ENCODE data around the gene DHX16. TPM values are rescaled to one million over a fixed set of nuclear protein-coding genes. Genes with fewer than 3 reads are reported as not detected.

Gene DHX16
- polyA plus RNA-seq, 1 donor (not counting 4 experiments of a cell fraction or from before 2014, with no cell fraction given), result 34.2 TPM

GRCh38 chr6:30711758-30712380 lies 39.1 kb upstream of the DHX16 start:
- Histone ChIP-seq H3K36me3 (ENCODE audit: control insufficient read depth in 2 of 2, extremely low read depth in 1 of 2, insufficient read depth in 2 of 2, low read length in 2 of 2) (peaks cover 15 to 25% of the 10 kb centered on the region in 2 experiments), H3K27ac (ENCODE audit: control insufficient read depth, insufficient read depth, low read length) (no peak overlapping the region), H3K9me3 (ENCODE audit: control insufficient read depth, low read depth, low read length) (no peaks in the 10 kb centered on the region), H3K9me1 (ENCODE audit: control insufficient read depth, extremely low read depth, insufficient read depth, low read length) (no peaks in the 10 kb centered on the region), H3K27me3 (ENCODE audit: control insufficient read depth, extremely low read depth, insufficient read depth, low read length) (no peaks in the 10 kb centered on the region), H3K9ac (ENCODE audit: control insufficient read depth, extremely low read depth, insufficient read depth, low read length) (no peak overlapping the region), H3K4me2 (ENCODE audit: control insufficient read depth, extremely low read depth, insufficient read depth, low read depth, low read length) (no peak overlapping the region), H4K20me1 (ENCODE audit: control insufficient read depth, extremely low read depth, insufficient read depth, low read length) (no peaks in the 10 kb centered on the region), H3K79me2 (ENCODE audit: control insufficient read depth, insufficient read depth, low read length) (peaks cover 4% of the 10 kb centered on the region), H2AFZ (ENCODE audit: control insufficient read depth, low read length) (no peak overlapping the region), H3K4me3 (ENCODE audit: control insufficient read depth in 2 of 3, extremely low read depth in 1 of 3, insufficient read depth in 2 of 3, low read depth in 1 of 3, low read length in 3 of 3) (no peak overlapping the region), H3K4me1 (ENCODE audit: control insufficient read depth, extremely low read depth, insufficient read depth, low read length) (peaks cover 15% of the 10 kb centered on the region)
- no peak for TF ChIP-seq EZH2 (IDR thresholded peaks at IDR 0.05; ENCODE audit: low read length)
- TF ChIP-seq, protein P1, sequence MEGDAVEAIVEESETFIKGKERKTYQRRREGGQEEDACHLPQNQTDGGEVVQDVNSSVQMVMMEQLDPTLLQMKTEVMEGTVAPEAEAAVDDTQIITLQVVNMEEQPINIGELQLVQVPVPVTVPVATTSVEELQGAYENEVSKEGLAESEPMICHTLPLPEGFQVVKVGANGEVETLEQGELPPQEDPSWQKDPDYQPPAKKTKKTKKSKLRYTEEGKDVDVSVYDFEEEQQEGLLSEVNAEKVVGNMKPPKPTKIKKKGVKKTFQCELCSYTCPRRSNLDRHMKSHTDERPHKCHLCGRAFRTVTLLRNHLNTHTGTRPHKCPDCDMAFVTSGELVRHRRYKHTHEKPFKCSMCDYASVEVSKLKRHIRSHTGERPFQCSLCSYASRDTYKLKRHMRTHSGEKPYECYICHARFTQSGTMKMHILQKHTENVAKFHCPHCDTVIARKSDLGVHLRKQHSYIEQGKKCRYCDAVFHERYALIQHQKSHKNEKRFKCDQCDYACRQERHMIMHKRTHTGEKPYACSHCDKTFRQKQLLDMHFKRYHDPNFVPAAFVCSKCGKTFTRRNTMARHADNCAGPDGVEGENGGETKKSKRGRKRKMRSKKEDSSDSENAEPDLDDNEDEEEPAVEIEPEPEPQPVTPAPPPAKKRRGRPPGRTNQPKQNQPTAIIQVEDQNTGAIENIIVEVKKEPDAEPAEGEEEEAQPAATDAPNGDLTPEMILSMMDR (optimal IDR thresholded peaks at IDR 0.05 in 1 of 3, IDR thresholded peaks at IDR 0.05 in 1 of 3, conservative IDR thresholded peaks at IDR 0.05 in 1 of 3; ENCODE audit: extremely low read depth in 1 of 3, insufficient read depth in 2 of 3, low read length in 3 of 3), result no peak
- dilution Hi-C loops (cut with MboI; ENCODE audit: extremely low pct_ligation_motif_present, low sequenced_read_pairs), result no loop called here
- FAIRE-seq (no peak), DNase-seq (ENCODE audit: low read depth, low spot score) (no peak)

DNA sequence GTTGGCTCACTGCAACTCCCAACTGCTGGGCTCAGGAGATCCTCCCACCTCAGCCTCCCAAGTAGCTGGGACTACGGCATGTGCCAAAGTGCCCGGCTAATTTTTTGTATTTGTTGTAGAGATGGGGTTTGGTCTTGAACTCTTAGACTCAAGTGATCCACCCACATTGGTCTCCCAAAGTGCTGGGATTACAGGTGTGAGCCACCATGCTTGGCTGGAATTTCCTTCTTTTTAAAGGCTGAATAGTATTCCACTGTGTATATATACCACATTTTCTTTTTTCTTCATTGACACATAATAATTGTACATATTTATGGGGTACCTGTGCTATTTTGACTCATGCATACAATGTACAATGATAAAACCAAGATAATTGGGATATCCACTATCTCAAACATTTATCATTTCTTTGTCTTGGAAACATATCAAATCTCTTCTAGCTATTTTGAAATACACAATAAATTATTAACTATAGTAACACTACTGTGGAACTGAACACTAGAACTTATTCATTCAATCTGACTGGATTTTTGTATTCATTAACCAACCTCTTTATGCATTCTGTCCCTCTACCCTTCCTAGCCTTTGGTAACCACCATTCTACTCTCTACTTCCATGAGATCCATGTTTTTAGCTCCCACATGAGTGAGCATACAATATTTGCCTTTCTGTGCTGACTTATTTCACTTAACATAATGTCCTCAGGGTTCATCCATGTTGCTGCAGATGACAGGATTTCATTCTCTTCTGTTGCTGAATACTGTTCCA lies 36.5 kb upstream of the DHX16 start:
- Histone ChIP-seq H3K27ac (ENCODE audit: control insufficient read depth, insufficient read depth, low read length) (no peak overlapping the region), H2AFZ (ENCODE audit: control insufficient read depth, low read length) (no peak overlapping the region), H3K27me3 (ENCODE audit: control insufficient read depth, extremely low read depth, insufficient read depth, low read length) (no peaks in the 10 kb centered on the region), H3K9me1 (ENCODE audit: control insufficient read depth, extremely low read depth, insufficient read depth, low read length) (no peaks in the 10 kb centered on the region), H3K4me3 (ENCODE audit: control insufficient read depth in 2 of 3, extremely low read depth in 1 of 3, insufficient read depth in 2 of 3, low read depth in 1 of 3, low read length in 3 of 3) (no peak overlapping the region), H3K9ac (ENCODE audit: control insufficient read depth, extremely low read depth, insufficient read depth, low read length) (no peak overlapping the region), H3K79me2 (ENCODE audit: control insufficient read depth, insufficient read depth, low read length) (no peaks in the 10 kb centered on the region), H3K9me3 (ENCODE audit: control insufficient read depth, low read depth, low read length) (no peaks in the 10 kb centered on the region), H3K4me1 (ENCODE audit: control insufficient read depth, extremely low read depth, insufficient read depth, low read length) (peaks cover 11% of the 10 kb centered on the region), H3K4me2 (ENCODE audit: control insufficient read depth, extremely low read depth, insufficient read depth, low read depth, low read length) (no peak overlapping the region), H4K20me1 (ENCODE audit: control insufficient read depth, extremely low read depth, insufficient read depth, low read length) (no peaks in the 10 kb centered on the region), H3K36me3 (ENCODE audit: control insufficient read depth in 2 of 2, extremely low read depth in 1 of 2, insufficient read depth in 2 of 2, low read length in 2 of 2) (peaks cover 15 to 25% of the 10 kb centered on the region in 2 experiments)
- DNase-seq (ENCODE audit: low read depth, low spot score) (no peak), FAIRE-seq (no peak)
- dilution Hi-C loops (cut with MboI; ENCODE audit: extremely low pct_ligation_motif_present, low sequenced_read_pairs), result no loop called here
- TF ChIP-seq, protein P1 (optimal IDR thresholded peaks at IDR 0.05 in 1 of 3, IDR thresholded peaks at IDR 0.05 in 1 of 3, conservative IDR thresholded peaks at IDR 0.05 in 1 of 3; ENCODE audit: extremely low read depth in 1 of 3, insufficient read depth in 2 of 3, low read length in 3 of 3), result no peak
- no peak for TF ChIP-seq EZH2 (IDR thresholded peaks at IDR 0.05; ENCODE audit: low read length)
